ENCODE measurements around the gene C20orf144.
"Not testable (repeated sequence)": the region's sequence is repeated elsewhere in the genome, so short reads cannot be mapped to it uniquely, and the experiment has no call there.

C20orf144 gene

GRCh38 chr20:33700696-33701441, 38.7 kb downstream of the C20orf144 start:
- H3K27me3 Mint-ChIP-seq; H3K9me3 Mint-ChIP-seq; H3K4me3 Mint-ChIP-seq; H3K27ac Mint-ChIP-seq; H3K36me3 Mint-ChIP-seq (ENCODE audit: low read depth); H3K4me1 Mint-ChIP-seq (ENCODE audit: low read depth); DNase-seq: not testable (repeated sequence)

- H3K27me3 Mint-ChIP-seq, result no peaks in the 10 kb centered on the region
- H3K4me1 Mint-ChIP-seq (ENCODE audit: low read depth), result no peaks in the 10 kb centered on the region
- no peaks in the 10 kb centered on the region for H3K9me3 Mint-ChIP-seq
- no peak overlapping the region for H3K27ac Mint-ChIP-seq
- no peak for DNase-seq
- peaks cover 8% of the 10 kb centered on the region for H3K36me3 Mint-ChIP-seq (ENCODE audit: low read depth)
- H3K4me3 Mint-ChIP-seq, result no peak overlapping the region
Observed at GRCh38 chr20:33701629-33702450, 39.7 kb downstream of the C20orf144 start.

GRCh38 chr20:33702861-33703260, 40.7 kb downstream of the C20orf144 start:
- Mint-ChIP-seq H3K36me3 (ENCODE audit: low read depth) (peaks cover 18% of the 10 kb centered on the region), H3K9me3 (no peaks in the 10 kb centered on the region), H3K4me1 (ENCODE audit: low read depth) (no peaks in the 10 kb centered on the region), H3K27me3 (no peaks in the 10 kb centered on the region), H3K4me3 (no peak overlapping the region), H3K27ac (no peak overlapping the region)
- DNase-seq, result no peak

GRCh38 chr20:33703498-33704137, 41.5 kb downstream of the C20orf144 start:
- DNase-seq, result no peak
- Mint-ChIP-seq H3K27ac (no peak overlapping the region), H3K4me3 (no peak overlapping the region), H3K4me1 (ENCODE audit: low read depth) (no peaks in the 10 kb centered on the region), H3K36me3 (ENCODE audit: low read depth) (peaks cover 19% of the 10 kb centered on the region), H3K27me3 (no peaks in the 10 kb centered on the region), H3K9me3 (no peaks in the 10 kb centered on the region)

- Mint-ChIP-seq H3K9me3 (no peaks in the 10 kb centered on the region), H3K36me3 (ENCODE audit: low read depth) (peaks cover 19% of the 10 kb centered on the region)
Observed at GRCh38 chr20:33704197-33704924, 42.2 kb downstream of the C20orf144 start.

GRCh38 chr20:33707668-33708067, 45.5 kb downstream of the C20orf144 start:
- Mint-ChIP-seq H3K27ac (peak overlapping the region; percentile 59), H3K27me3 (no peaks in the 10 kb centered on the region), H3K4me1 (ENCODE audit: low read depth) (peaks cover 18% of the 10 kb centered on the region), H3K4me3 (no peak overlapping the region), H3K36me3 (ENCODE audit: low read depth) (peaks cover 38% of the 10 kb centered on the region), H3K9me3 (no peaks in the 10 kb centered on the region)
- DNase-seq, result no peak

More at GRCh38 chr20:33704197-33704924, 42.2 kb downstream of the C20orf144 start:
- DNase-seq, result no peak
- H3K4me1 Mint-ChIP-seq (ENCODE audit: low read depth), result peaks cover 4% of the 10 kb centered on the region
- H3K27me3 Mint-ChIP-seq, result no peaks in the 10 kb centered on the region
- no peak overlapping the region for H3K4me3 Mint-ChIP-seq
- no peak overlapping the region for H3K27ac Mint-ChIP-seq

- H3K27ac Mint-ChIP-seq, result peak overlapping the region; percentile 85
- no peaks in the 10 kb centered on the region for H3K9me3 Mint-ChIP-seq
- no peak for DNase-seq
- H3K4me3 Mint-ChIP-seq, result no peak overlapping the region
- H3K4me1 Mint-ChIP-seq (ENCODE audit: low read depth), result peaks cover 18% of the 10 kb centered on the region
- H3K27me3 Mint-ChIP-seq, result no peaks in the 10 kb centered on the region
- peaks cover 50% of the 10 kb centered on the region for H3K36me3 Mint-ChIP-seq (ENCODE audit: low read depth)
Observed at GRCh38 chr20:33709398-33709797, 47.3 kb downstream of the C20orf144 start.

GRCh38 chr20:33709905-33710541, 47.9 kb downstream of the C20orf144 start:
- no peaks in the 10 kb centered on the region for H3K9me3 Mint-ChIP-seq
- peaks cover 18% of the 10 kb centered on the region for H3K4me1 Mint-ChIP-seq (ENCODE audit: low read depth)
- no peak for DNase-seq
- H3K36me3 Mint-ChIP-seq (ENCODE audit: low read depth), result peaks cover 49% of the 10 kb centered on the region
- no peaks in the 10 kb centered on the region for H3K27me3 Mint-ChIP-seq
- H3K27ac Mint-ChIP-seq, result no peak overlapping the region
- no peak overlapping the region for H3K4me3 Mint-ChIP-seq

GRCh38 chr20:33710681-33711445, 48.7 kb downstream of the C20orf144 start:
- no peak for DNase-seq
- Mint-ChIP-seq H3K4me1 (ENCODE audit: low read depth) (peaks cover 18% of the 10 kb centered on the region), H3K4me3 (no peak overlapping the region), H3K27ac (peak overlapping the region; percentile 69), H3K27me3 (no peaks in the 10 kb centered on the region), H3K9me3 (no peaks in the 10 kb centered on the region), H3K36me3 (ENCODE audit: low read depth) (peaks cover 47% of the 10 kb centered on the region)

GRCh38 chr20:33711446-33711738, 49.3 kb downstream of the C20orf144 start:
- Mint-ChIP-seq H3K9me3 (no peaks in the 10 kb centered on the region), H3K4me3 (no peak overlapping the region), H3K36me3 (ENCODE audit: low read depth) (peaks cover 47% of the 10 kb centered on the region)

More at GRCh38 chr20:33711446-33711738, 49.3 kb downstream of the C20orf144 start:
- Mint-ChIP-seq H3K4me1 (ENCODE audit: low read depth) (peaks cover 18% of the 10 kb centered on the region), H3K27me3 (no peaks in the 10 kb centered on the region), H3K27ac (peak overlapping the region; percentile 69)
- DNase-seq, result no peak

Measured in activated T-cell treated with anti-CD3 and anti-CD28 coated beads, Interleukin-2, amount 50 U/mL, for 24 hours (primary cell).